ENCODE results near the gene DNAH14.

DNA sequence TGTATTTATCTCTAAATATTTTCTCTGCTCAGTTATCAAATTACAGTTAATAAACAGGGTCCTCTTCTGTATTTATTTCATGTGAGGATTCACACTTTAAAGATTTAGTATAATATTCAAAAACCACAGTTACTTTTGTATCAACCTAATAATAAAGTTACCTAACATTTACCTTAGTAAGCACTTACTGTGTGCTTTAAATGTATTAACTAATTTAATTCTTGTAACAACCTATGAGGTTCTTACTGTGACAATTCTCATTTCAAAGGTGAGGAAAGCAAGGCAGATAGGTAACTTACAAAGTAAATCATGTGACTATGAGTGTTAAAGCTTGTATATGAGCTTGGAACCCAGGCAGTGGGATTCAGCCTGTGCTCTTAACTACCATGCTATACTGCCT is 30.2 kb downstream of the DNAH14 start:
- TF ChIP-seq, protein P1, sequence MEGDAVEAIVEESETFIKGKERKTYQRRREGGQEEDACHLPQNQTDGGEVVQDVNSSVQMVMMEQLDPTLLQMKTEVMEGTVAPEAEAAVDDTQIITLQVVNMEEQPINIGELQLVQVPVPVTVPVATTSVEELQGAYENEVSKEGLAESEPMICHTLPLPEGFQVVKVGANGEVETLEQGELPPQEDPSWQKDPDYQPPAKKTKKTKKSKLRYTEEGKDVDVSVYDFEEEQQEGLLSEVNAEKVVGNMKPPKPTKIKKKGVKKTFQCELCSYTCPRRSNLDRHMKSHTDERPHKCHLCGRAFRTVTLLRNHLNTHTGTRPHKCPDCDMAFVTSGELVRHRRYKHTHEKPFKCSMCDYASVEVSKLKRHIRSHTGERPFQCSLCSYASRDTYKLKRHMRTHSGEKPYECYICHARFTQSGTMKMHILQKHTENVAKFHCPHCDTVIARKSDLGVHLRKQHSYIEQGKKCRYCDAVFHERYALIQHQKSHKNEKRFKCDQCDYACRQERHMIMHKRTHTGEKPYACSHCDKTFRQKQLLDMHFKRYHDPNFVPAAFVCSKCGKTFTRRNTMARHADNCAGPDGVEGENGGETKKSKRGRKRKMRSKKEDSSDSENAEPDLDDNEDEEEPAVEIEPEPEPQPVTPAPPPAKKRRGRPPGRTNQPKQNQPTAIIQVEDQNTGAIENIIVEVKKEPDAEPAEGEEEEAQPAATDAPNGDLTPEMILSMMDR (conservative IDR thresholded peaks at IDR 0.05; ENCODE audit: low read depth, low read length): no peak
- TF ChIP-seq SMC3 (IDR thresholded peaks at IDR 0.05; ENCODE audit: low read depth, low read length): no peak
- no peak for TF ChIP-seq POLR2A (IDR thresholded peaks at IDR 0.05; ENCODE audit: low read depth, low read length)
- TF ChIP-seq FOS (IDR thresholded peaks at IDR 0.05; ENCODE audit: low read depth, low read length): no peak
- TF ChIP-seq RCOR1 (IDR thresholded peaks at IDR 0.05; ENCODE audit: insufficient replicate concordance, low read length): no peak
- TF ChIP-seq, protein P2, sequence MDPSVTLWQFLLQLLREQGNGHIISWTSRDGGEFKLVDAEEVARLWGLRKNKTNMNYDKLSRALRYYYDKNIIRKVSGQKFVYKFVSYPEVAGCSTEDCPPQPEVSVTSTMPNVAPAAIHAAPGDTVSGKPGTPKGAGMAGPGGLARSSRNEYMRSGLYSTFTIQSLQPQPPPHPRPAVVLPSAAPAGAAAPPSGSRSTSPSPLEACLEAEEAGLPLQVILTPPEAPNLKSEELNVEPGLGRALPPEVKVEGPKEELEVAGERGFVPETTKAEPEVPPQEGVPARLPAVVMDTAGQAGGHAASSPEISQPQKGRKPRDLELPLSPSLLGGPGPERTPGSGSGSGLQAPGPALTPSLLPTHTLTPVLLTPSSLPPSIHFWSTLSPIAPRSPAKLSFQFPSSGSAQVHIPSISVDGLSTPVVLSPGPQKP (IDR thresholded peaks at IDR 0.05; ENCODE audit: borderline replicate concordance, low read depth, low read length): no peak
- TF ChIP-seq RFX5 (IDR thresholded peaks at IDR 0.05; ENCODE audit: low read depth, low read length): no peak
- TF ChIP-seq MAZ (IDR thresholded peaks at IDR 0.05; ENCODE audit: borderline replicate concordance, low read depth, low read length): no peak
- no peak for TF ChIP-seq NFE2L2 (IDR thresholded peaks at IDR 0.05; ENCODE audit: low read depth, low read length)

Measured in IMR-90 (cell line).